Activated naive CD4-positive, alpha-beta T cell treated with anti-CD3 and anti-CD28 coated beads, Interleukin-2, amount 50 U/mL, for 72 hours (primary cell): Measurements from ENCODE around the gene IL12RB1. TPM values are rescaled to one million over a fixed set of nuclear protein-coding genes. Genes with fewer than 3 reads are reported as not detected.
"Not testable (repeated sequence)": the region's sequence is repeated elsewhere in the genome, so short reads cannot be mapped to it uniquely, and the experiment has no call there.

Experiments used
- ATAC-seq, 2 donors: fragments of 150-1000 bp; cut with Tn5 transposase; 2 replicates each; pipeline ENCODE4 v1.10.0; 2021; ENCODE audit warnings: mild to moderate bottlenecking in 2 of 2, moderate library complexity in 2 of 2
- DNase-seq, 2 donors: peaks; one replicate each; pipeline ENCODE4 v3.0.0; 2021 to 2022; ENCODE audit warnings: low spot score in 2 of 2
- H3K27ac Mint-ChIP-seq, 2 donors: one replicate each; pipeline ENCODE4 v1.8.0; 2022; ENCODE audit warnings: mild to moderate bottlenecking in 2 of 2, mixed read lengths in 2 of 2
- H3K36me3 Mint-ChIP-seq, 2 donors: one replicate each; pipeline ENCODE4 v1.8.0; 2022; ENCODE audit warnings: mixed read lengths in 2 of 2
- H3K9me3 Mint-ChIP-seq, 2 donors: one replicate each; pipeline ENCODE4 v1.8.0; 2022; ENCODE audit warnings: mixed read lengths in 2 of 2
- total RNA-seq, 2 donors: library from RNA; stranded (reverse); gene quantifications; one replicate each; pipeline ENCODE4 v1.2.3, GENCODE V29; 2022

Gene IL12RB1
- total RNA-seq, 2 donors from 2014 or later = 14.6 to 25.0 TPM

DNA sequence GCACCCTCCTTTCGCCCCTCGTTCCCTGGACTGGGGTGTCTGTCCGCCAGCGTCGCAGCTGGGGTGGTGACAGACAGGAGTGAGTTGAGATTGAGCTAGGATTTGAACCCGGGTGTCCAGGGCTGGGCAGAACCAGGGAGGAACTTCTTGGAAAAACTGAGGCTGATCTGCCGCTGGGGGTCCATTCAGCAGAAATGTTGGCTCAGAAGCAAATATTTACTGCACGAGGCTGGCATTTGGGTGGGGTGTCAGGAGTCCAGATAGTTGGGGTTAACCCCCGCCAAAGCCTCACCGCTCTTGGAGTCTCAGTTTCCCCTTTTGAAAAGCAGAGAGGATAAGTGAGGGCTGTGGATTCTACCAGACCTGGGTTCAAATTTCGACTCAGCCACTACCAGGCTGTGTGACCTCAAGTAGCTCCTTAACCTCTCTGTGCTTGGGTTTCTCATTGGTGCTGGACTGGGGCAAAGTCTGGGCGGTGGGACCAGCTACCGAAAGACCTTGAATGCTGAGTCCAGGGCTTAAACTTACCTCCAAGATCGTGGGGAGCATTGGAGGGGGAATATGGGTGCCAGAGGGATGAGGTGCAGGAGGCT is 31.8 kb upstream of the IL12RB1 start:
- ATAC-seq = no peak
- H3K36me3 Mint-ChIP-seq = peaks cover 0 to 5% of the 10 kb centered on the region in 2 donors
- no peaks in the 10 kb centered on the region for H3K9me3 Mint-ChIP-seq
- H3K27ac Mint-ChIP-seq = peak overlapping the region; percentile 89 to 93
- no peak for DNase-seq

DNA sequence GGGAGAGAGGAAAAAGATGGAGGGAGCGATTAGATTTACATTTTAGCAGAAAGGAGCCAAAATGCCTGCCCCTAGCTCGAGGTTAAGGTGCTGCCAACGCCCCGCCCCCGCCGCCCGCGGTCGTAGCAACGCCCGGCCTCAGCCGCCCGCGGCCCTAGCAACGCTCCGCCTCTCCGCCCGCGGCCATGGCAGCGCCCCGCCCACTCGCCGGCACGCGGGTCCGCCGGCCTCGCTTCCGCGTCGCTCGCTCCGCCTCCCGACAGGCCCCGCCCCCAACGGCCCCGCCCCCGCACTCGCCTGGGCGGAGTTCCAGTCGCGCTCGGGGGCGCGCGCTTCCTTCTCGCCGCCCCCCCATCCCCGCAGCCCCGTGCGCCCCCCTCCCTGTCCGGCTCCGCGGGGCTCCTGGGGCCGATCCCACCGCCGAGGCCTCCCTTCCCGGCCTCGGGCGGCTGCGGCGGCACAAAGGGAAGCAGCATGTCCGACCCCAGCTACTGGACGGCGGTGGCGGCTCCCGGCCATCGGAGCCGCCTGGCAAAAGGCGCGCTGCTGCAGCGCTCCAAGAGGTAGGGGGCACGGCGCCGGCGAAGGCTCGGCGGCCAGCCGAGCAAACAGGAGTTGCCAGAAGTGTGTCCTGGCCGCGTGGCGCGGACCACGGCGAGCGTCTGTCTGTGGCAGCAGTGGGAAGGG is 31.1 kb upstream of the IL12RB1 start:
- peaks cover 0 to 5% of the 10 kb centered on the region in 2 donors for H3K36me3 Mint-ChIP-seq
- no peaks in the 10 kb centered on the region for H3K9me3 Mint-ChIP-seq
- H3K27ac Mint-ChIP-seq = peak overlapping the region; percentile 67 to 89
- ATAC-seq (peak; percentile 88 to 89), DNase-seq (peak; percentile 96 to 98)

DNA sequence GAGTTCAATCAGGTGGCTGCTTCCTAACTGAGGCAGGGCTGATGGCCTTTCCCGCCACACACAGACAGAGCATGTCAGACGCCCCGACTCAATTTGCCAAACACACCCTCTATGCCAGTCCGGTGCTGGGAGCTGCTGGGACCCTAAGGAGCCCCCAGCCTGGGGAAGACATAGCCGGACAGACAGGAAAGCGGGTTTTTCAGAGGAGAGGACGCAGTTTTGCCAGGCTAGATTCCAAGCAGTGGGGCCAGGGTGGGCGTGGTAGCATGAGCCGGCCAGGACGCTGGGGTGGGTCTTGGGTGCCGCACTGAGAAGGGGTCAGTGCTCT is 30.6 kb upstream of the IL12RB1 start:
- peak overlapping the region in 1 of 2 donors; percentile 67 for H3K27ac Mint-ChIP-seq
- H3K36me3 Mint-ChIP-seq = peaks cover 0 to 5% of the 10 kb centered on the region in 2 donors
- H3K9me3 Mint-ChIP-seq = no peaks in the 10 kb centered on the region
- DNase-seq (no peak), ATAC-seq (no peak)

GRCh38 chr19:18114483-18114882 is 27.7 kb upstream of the IL12RB1 start:
- no peaks in the 10 kb centered on the region for H3K9me3 Mint-ChIP-seq
- no peak for DNase-seq
- H3K27ac Mint-ChIP-seq = no peak overlapping the region
- no peaks in the 10 kb centered on the region for H3K36me3 Mint-ChIP-seq
- ATAC-seq = no peak

GRCh38 chr19:18113827-18114226 is 27.1 kb upstream of the IL12RB1 start:
- Mint-ChIP-seq H3K27ac (no peak overlapping the region), H3K9me3 (no peaks in the 10 kb centered on the region), H3K36me3 (no peaks in the 10 kb centered on the region)
- DNase-seq (no peak), ATAC-seq (no peak)

- H3K27ac Mint-ChIP-seq = no peak overlapping the region
- DNase-seq (peak in 1 of 2 donors; percentile 85), ATAC-seq (peak; percentile 43 to 54)
- H3K9me3 Mint-ChIP-seq = no peaks in the 10 kb centered on the region
- H3K36me3 Mint-ChIP-seq = no peaks in the 10 kb centered on the region
Observed at GRCh38 chr19:18112989-18113478, 26.3 kb upstream of the IL12RB1 start.

DNA sequence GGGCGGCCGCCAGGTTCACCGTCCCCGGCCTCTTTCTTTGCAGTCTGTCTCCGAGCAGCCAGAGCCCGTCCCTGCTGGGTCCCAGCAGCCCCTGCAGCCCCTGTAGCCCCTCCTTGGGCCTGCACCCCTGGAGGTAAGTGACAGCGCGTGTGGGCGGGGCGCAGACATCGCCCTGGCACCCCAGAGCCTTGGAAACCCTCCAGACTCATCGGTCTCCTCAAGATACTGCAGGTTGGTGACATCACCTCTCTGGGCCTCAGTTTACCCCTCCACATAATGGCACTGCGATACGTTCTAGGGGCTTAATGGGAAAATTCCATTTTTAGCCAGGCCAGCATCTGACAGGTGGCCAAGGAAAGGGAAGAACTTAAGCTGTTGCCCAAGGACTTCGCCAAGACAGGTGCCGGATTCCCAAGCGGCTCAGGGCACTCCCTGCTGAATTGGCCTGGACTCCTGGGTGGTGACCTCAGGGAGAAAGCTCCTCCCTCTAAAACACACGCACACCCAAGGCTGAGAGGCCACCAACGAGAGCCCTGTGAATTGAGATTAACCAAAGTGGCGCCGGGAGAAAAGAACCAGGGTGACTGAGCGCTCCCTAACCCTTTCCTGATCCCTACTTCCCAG is 24.0 kb upstream of the IL12RB1 start:
- DNase-seq = no peak
- Mint-ChIP-seq H3K27ac (no peak overlapping the region), H3K9me3 (no peaks in the 10 kb centered on the region), H3K36me3 (no peaks in the 10 kb centered on the region)
- peak in 1 of 2 donors; percentile 7 for ATAC-seq

- H3K9me3 Mint-ChIP-seq = no peaks in the 10 kb centered on the region
- DNase-seq (peak in 1 of 2 donors; percentile 58), ATAC-seq (peak; percentile 73 to 83)
- no peaks in the 10 kb centered on the region for H3K36me3 Mint-ChIP-seq
- H3K27ac Mint-ChIP-seq = peak overlapping the region in 1 of 2 donors; percentile 49
Observed at GRCh38 chr19:18109733-18110608, 23.2 kb upstream of the IL12RB1 start.

DNA sequence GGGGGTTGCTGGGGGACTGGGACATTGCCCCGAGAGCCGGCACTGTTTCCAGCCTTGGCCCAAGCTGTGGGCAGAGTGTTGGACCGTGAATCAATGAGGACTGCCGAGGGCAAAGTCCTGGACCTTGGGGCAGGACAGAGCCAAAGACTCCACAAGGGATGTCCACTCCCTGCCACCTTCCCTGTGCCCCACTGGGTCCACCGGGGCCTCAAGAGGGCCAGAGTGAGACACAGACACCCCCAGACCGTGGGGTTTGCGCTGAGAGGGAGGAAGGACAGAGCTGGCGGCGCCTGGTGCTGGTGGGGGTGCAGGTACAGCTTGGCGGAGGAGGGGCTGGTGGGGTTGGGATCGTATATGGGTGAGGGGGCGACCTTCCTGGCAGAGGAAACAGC is 22.6 kb upstream of the IL12RB1 start:
- DNase-seq = no peak
- ATAC-seq = peak in 1 of 2 donors; percentile 1
- Mint-ChIP-seq H3K9me3 (no peaks in the 10 kb centered on the region), H3K27ac (peak overlapping the region in 1 of 2 donors; percentile 49), H3K36me3 (no peaks in the 10 kb centered on the region)

GRCh38 chr19:18108897-18109296 is 22.2 kb upstream of the IL12RB1 start:
- Mint-ChIP-seq H3K36me3 (no peaks in the 10 kb centered on the region), H3K27ac (no peak overlapping the region), H3K9me3 (no peaks in the 10 kb centered on the region)
- ATAC-seq (no peak), DNase-seq (no peak)

DNA sequence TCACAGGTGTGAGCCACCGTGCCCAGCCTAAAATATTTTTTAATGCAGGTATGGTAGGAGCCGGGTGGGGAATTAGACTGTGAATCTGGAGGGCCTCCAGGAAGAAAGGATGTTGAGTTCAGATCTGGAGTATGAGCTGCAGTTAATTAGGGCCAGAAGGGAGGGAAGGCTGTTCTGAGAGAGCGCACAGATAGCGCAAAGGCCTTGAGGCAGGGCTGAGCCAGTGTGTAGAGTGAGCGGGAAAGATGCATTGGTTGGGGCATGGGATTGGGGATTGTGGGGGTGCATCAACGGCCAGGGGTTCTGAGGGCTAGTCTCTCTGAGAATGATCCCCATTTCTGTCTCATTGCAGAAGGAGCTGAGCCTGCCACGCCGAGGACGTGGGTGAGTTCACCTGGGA is 20.5 kb upstream of the IL12RB1 start:
- H3K9me3 Mint-ChIP-seq = no peaks in the 10 kb centered on the region
- DNase-seq (no peak), ATAC-seq (no peak)
- no peaks in the 10 kb centered on the region for H3K36me3 Mint-ChIP-seq
- H3K27ac Mint-ChIP-seq = no peak overlapping the region

DNA sequence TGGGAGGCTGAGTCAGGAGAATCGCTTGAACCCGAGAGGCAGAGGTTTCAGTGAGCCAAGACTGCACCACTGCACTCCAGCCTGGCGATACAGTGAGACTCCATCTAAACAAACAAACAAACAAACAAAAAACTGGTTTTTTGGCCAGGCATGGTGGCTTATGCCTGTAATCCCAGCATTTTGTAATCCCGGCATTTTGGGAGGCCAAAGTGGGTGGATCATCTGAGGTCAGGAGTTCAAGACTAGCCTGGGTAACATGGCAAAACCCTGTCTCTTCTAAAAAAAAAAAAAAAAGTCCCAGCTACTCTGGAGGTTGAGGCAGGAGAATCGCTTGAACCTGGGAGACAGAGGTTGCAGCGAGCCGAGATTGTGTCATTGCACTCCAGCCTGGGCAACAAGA is 18.5 kb upstream of the IL12RB1 start:
- not testable (repeated sequence) for ATAC-seq, H3K27ac Mint-ChIP-seq, H3K9me3 Mint-ChIP-seq, H3K36me3 Mint-ChIP-seq, DNase-seq

GRCh38 chr19:18104793-18105131 is 18.0 kb upstream of the IL12RB1 start:
- Mint-ChIP-seq H3K27ac (peak overlapping the region in 1 of 2 donors; percentile 11), H3K36me3 (no peaks in the 10 kb centered on the region), H3K9me3 (no peaks in the 10 kb centered on the region)
- ATAC-seq (no peak), DNase-seq (no peak)

DNA sequence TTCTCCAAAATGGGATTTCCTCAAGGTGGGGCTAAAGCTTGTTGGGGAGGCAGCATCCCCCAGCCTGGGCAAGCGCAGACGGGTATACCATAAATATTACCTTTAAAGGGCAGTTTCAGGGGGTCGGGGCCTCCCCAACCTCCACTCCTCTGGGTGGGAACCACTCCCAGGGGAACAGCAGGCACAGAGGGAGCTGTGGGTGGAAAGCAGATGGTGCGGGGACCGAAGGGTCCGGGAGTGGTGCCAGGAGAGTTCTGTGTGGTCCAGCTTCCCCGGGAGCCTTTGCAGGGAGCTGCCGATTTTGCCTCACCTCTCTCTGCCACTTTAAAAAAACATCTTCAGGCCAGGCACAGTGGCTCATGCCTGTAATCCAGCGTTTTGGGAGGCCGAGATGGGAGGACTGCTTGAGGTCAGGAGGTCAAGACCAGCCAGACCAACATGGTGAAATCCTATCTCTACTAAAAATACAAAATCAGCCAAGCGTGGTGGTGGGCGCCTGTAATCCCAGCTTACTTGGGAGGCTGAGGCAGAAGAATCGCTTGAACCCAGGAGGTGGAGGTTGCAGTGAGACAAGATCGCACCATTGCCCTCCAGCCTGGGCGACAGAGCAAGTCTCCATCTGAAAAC is 16.3 kb upstream of the IL12RB1 start:
- Mint-ChIP-seq H3K27ac (no peak overlapping the region), H3K36me3 (no peaks in the 10 kb centered on the region), H3K9me3 (no peaks in the 10 kb centered on the region)

DNA sequence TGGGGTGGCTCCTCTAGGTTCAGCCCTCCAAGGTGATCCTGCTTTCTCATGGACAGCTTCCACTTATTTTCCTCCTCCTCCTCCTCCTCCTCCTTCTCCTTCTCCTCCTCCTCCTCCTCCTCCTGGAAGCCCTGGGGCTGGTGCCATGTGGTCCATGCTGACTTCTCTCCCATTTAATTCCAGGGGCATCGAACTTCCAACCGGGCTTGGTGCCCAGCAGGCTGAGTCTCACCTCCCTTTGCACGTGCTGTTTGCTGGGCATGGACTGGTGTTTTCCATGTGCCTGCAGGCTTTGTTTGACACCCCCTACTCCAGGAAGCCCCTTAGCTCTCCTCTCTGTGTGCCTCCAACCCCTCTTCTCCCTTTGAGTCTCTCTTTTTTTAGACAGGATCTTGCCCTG is 14.5 kb upstream of the IL12RB1 start:
- H3K9me3 Mint-ChIP-seq = no peaks in the 10 kb centered on the region
- no peak overlapping the region for H3K27ac Mint-ChIP-seq
- ATAC-seq (no peak), DNase-seq (no peak)
- H3K36me3 Mint-ChIP-seq = no peaks in the 10 kb centered on the region

More for the DNA sequence above, 16.3 kb upstream of the IL12RB1 start:
- DNase-seq (no peak), ATAC-seq (no peak)

GRCh38 chr19:18100710-18101109 is 14.0 kb upstream of the IL12RB1 start:
- no peak overlapping the region for H3K27ac Mint-ChIP-seq
- no peaks in the 10 kb centered on the region for H3K9me3 Mint-ChIP-seq
- H3K36me3 Mint-ChIP-seq = no peaks in the 10 kb centered on the region
- ATAC-seq (no peak), DNase-seq (no peak)
